DOHH2 (cell line): Measurements from ENCODE around the gene AZI2.

Source experiments
- H3F3A ChIP-seq: fragments of 200-600 bp; sonication (generic), shearing (Covaris generic); 2 replicates; pipeline ENCODE4 v1.6.0; 2016; ENCODE audit warnings: antibody characterized with exemption, mild to moderate bottlenecking; ENCODE audit not compliant: control insufficient read depth, insufficient read depth
- H3K27ac ChIP-seq: fragments of 200-600 bp; sonication (generic); 2 replicates; pipeline ENCODE4 v1.5.1; 2014; ENCODE audit warnings: low read depth, mild to moderate bottlenecking, low read length, moderate library complexity
- H3K27me3 ChIP-seq: fragments of 200-600 bp; sonication (generic); 2 replicates; pipeline ENCODE4 v1.6.1; 2014; ENCODE audit warnings: mild to moderate bottlenecking, low read length, mixed read lengths; ENCODE audit not compliant: control insufficient read depth
- H3K36me3 ChIP-seq: fragments of 200-600 bp; sonication (generic); 2 replicates; pipeline ENCODE4 v1.6.1; 2014; ENCODE audit warnings: mild to moderate bottlenecking, low read length, moderate library complexity, mixed read lengths; ENCODE audit not compliant: control insufficient read depth
- H3K4me1 ChIP-seq: fragments of 200-600 bp; sonication (generic); 2 replicates; pipeline ENCODE4 v1.6.1; 2014; ENCODE audit warnings: mild to moderate bottlenecking, low read length, mixed read lengths; ENCODE audit not compliant: control insufficient read depth
- H3K4me2 ChIP-seq: fragments of 200-600 bp; sonication (generic); 2 replicates; pipeline ENCODE4 v1.6.0; 2014; ENCODE audit warnings: mild to moderate bottlenecking, low read length, moderate library complexity
- H3K4me3 ChIP-seq: fragments of 200-600 bp; sonication (generic); 2 replicates; pipeline ENCODE4 v1.5.1; 2014; ENCODE audit warnings: mild to moderate bottlenecking, low read length, mixed read lengths
- H3K79me2 ChIP-seq: fragments of 200-600 bp; sonication (generic); 2 replicates; pipeline ENCODE4 v1.6.1; 2014; ENCODE audit warnings: mild to moderate bottlenecking, low read length, mixed read lengths; ENCODE audit not compliant: control insufficient read depth
- H3K9me2 ChIP-seq: fragments of 200-600 bp; sonication (generic); replicated peaks from 2 replicates; pipeline ENCODE4 v1.6.1; 2014; ENCODE audit warnings: mild to moderate bottlenecking, low read length, mixed read lengths; ENCODE audit not compliant: control insufficient read depth
- H3K9me3 ChIP-seq: fragments of 200-600 bp; sonication (generic); 2 replicates; pipeline ENCODE4 v1.6.1; 2014; ENCODE audit warnings: antibody characterized with exemption, low read length, mixed read lengths; ENCODE audit not compliant: control insufficient read depth, insufficient read depth
- H4K20me1 ChIP-seq: fragments of 200-600 bp; sonication (generic); 2 replicates; pipeline ENCODE4 v1.6.0; 2014; ENCODE audit warnings: low read depth, mild to moderate bottlenecking, antibody characterized with exemption, low read length, moderate library complexity; ENCODE audit not compliant: control insufficient read depth, insufficient read depth
- CTCF ChIP-seq: fragments of 200-600 bp; sonication (generic); IDR thresholded peaks from one replicate; pipeline ENCODE4 v1.5.1; 2014; ENCODE audit warnings: antibody characterized with exemption, mild to moderate bottlenecking, low read depth, low read length; ENCODE audit not compliant: poor library complexity, severe bottlenecking
- EZH2phosphoT487 ChIP-seq: fragments of 200-600 bp; sonication (generic); IDR thresholded peaks from 2 replicates; pipeline ENCODE4 v1.6.1; 2017; ENCODE audit warnings: borderline replicate concordance, mild to moderate bottlenecking, antibody characterized with exemption, low read length, moderate library complexity, mixed read lengths

The AZI2 gene

GRCh38 chr3:28290863-28291300 is 57.7 kb downstream of the AZI2 start:
- H4K20me1 ChIP-seq, result no peaks in the 10 kb centered on the region
- no peaks in the 10 kb centered on the region for H3K27me3 ChIP-seq
- no peak overlapping the region for H3K4me2 ChIP-seq
- peaks cover 4% of the 10 kb centered on the region for H3K4me1 ChIP-seq
- H3K9me2 ChIP-seq, result no peaks in the 10 kb centered on the region
- H3F3A ChIP-seq, result peaks cover 3% of the 10 kb centered on the region; the same call in 1 of the 2 replicates
- H3K79me2 ChIP-seq, result no peaks in the 10 kb centered on the region
- H3K4me3 ChIP-seq, result no peak overlapping the region
- no peaks in the 10 kb centered on the region for H3K9me3 ChIP-seq
- no peak for TF ChIP-seq CTCF
- no peak for TF ChIP-seq EZH2phosphoT487
- peaks cover 4% of the 10 kb centered on the region; the same call in 1 of the 2 replicates for H3K36me3 ChIP-seq
- H3K27ac ChIP-seq, result no peak overlapping the region

GRCh38 chr3:28287046-28287445 is 61.6 kb downstream of the AZI2 start:
- no peaks in the 10 kb centered on the region for H3K79me2 ChIP-seq

GRCh38 chr3:28286595-28286994 is 62.0 kb downstream of the AZI2 start:
- Histone ChIP-seq H3K9me2 (no peaks in the 10 kb centered on the region), H3K27me3 (no peaks in the 10 kb centered on the region), H3F3A (peaks cover 3% of the 10 kb centered on the region; the same call in 1 of the 2 replicates), H4K20me1 (no peaks in the 10 kb centered on the region; the same call in 1 of the 2 replicates), H3K36me3 (peaks cover 4% of the 10 kb centered on the region; the same call in 1 of the 2 replicates), H3K4me2 (no peak overlapping the region), H3K79me2 (no peaks in the 10 kb centered on the region), H3K9me3 (no peaks in the 10 kb centered on the region), H3K4me3 (no peak overlapping the region), H3K27ac (no peak overlapping the region), H3K4me1 (peaks cover 4% of the 10 kb centered on the region)
- TF ChIP-seq EZH2phosphoT487 (no peak), CTCF (peak; percentile 63)

More at GRCh38 chr3:28287046-28287445, 61.6 kb downstream of the AZI2 start:
- Histone ChIP-seq H3K27me3 (no peaks in the 10 kb centered on the region), H3K4me3 (no peak overlapping the region), H3K9me3 (no peaks in the 10 kb centered on the region), H3K4me1 (peaks cover 4% of the 10 kb centered on the region), H3F3A (peaks cover 3% of the 10 kb centered on the region; the same call in 1 of the 2 replicates), H3K4me2 (no peak overlapping the region), H3K36me3 (peaks cover 4% of the 10 kb centered on the region; the same call in 1 of the 2 replicates), H3K27ac (no peak overlapping the region), H4K20me1 (no peaks in the 10 kb centered on the region; the same call in 1 of the 2 replicates), H3K9me2 (no peaks in the 10 kb centered on the region)
- TF ChIP-seq CTCF (no peak), EZH2phosphoT487 (no peak)
